SKM-1 (cell line): Measurements from ENCODE around the gene KIFC1.

Experiments used
- DNase-seq: peaks from one replicate; lab custom pipeline; 2025; ENCODE audit not compliant: unreplicated experiment; lab: John Stamatoyannopoulos, UW

The KIFC1 gene

DNA sequence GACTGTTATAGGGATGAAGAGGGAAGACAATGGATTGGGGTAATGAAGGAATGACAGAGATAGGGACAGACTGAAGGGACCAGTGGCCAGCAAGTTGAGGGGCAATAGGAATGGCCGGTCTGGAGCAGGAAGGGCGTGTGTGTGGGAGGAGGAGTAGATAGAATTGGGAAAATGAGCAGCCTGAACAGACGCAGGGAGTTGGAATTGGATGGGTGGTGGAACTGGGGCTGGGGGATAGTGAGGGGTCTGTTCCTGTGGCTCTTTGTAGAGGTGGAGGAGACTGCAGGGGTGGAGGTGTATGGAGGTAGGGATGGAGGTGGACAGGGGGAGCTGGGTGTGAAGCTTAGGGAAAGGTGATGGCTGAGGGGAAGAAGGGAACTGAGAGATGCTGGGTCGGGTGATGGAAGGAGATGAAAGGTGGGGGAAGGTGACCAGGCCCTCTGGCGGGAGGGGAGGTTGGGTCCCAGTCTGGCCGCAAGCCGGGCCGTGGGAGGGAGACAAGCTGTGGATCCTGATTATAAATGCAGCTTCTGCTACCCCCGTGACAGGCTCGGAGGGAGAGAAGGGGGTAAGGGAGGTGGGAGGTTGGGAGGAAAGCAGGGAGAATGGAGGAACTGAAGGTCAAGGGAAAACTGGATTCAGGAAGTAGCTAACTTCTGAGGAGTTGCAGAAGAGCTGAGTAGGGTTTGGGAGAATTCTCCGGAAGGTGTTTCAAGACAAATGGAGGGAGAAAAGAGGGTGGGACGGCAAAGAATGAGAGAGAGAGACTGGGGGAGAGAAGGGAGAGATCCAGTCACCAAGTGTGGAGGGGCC is 33.4 kb downstream of the KIFC1 start:
- DNase-seq: no peak

DNA sequence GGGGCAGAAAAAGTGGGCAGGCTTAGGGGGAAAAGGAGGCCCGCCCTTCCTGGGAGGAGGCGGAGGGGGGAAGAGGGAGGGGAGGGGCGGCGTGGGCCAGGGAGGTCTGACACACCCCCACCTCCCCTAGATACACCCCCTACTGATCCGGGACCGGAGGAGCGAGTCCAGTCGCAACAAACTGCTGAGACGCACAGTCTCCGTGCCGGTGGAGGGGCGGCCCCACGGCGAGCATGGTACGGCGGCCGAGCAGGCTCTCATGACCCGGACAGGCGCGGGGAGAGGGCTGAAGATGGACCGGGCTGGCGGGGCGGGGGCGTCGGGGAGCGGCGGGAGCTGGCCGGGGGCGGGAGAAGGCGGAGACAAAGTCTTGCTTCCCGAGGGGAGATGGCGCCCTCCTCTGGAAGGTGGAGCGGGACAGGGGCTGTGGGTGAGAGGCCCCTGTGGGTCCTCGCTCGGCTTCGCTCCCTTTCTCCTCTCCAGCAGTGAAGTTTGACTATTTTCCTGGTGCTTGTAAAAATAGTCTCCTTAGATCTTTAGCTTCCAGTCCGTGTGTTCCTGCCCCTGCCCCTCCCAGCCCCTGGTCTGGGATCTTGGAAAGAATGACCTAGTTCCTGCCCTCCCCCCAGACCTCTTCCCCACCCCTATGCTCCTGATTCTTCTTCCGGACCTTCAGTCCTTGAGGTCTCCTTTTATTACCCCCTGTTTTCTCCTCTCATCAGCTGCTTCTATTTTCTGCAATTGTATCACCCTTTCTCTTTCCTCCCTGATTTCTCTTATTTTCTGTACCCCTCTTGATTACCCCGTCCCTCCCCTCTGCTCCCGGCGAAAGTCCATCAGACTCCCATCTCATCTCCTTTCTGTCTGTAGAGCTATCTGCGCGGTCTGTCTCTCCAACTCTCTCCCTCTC is 34.3 kb downstream of the KIFC1 start:
- DNase-seq: peak; percentile 66

DNA sequence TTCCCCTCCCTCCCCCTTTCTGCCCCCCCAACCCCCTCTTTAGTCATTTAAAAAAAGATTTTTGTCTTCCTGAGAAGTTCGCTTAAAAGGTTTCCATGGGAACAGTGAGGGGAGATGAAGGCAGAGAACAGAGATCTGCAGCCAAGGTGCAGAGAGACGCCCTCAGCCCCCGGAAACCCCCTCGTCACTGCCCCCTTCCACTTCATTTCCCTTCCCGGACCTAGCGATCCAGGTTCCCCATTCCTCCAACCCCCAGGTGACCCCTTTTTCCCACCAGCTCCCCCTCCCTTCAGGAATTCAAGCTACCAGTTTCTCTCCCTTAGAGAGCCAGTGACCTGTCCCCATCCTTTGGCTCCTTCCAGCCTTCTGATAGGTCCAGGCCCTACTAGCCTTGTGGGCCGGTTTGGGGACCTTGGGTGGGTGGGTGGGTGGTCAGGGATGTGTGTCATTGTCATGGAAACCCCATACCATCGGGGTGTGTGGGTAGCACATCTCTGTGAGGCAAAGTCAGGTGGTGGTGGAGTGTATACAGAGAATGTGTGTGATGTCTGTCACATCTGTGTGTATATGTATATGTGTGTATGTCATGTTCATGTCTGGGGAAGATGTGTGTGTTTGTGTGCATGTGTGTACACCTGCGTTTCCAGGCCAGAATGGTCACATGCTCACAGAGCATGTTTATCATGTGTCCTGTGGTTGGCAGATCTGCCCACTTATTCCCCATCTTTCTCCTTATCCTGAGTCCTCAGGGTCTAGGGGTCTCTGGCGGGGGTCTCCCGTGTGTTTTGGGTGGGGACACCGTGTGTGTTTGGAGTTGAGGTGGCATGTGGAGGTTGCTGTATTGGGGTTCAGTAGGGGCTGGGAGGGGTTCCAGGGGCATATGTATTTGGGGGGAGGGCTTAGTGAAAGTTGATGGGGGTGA is 35.2 kb downstream of the KIFC1 start:
- DNase-seq: no peak

DNA sequence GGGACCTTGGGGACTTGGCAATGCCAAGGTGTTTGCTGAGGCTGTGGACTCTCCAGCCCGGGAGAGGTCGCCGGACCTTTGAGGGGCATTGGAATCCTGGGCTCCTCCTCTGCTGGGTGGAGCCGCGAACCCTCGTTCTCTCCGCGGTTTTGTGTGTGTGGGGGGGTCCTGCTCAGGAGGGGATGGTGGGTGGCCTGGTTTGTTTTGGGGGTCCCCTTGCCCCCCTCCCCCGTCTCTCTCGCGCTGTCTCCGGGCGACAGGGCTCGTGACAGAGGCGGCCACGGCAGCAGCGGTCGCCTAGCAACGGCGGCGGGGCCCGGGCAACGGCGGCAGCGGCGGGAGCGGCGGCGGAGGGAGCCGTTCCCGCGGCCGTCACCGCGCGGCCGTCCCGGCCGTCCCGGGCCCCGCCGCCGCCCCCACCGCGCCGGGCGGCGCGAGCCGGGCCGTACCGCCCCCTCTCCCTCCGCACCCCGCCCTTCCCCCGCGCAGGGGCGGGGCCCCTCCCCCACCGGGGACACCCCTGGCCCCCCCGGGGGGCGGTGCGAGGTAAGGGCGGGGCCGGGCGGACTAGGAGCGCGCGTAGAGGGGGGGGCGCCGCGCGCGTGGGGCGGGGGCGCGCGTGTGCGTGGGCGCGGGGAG is 36.1 kb downstream of the KIFC1 start:
- DNase-seq: no peak

DNA sequence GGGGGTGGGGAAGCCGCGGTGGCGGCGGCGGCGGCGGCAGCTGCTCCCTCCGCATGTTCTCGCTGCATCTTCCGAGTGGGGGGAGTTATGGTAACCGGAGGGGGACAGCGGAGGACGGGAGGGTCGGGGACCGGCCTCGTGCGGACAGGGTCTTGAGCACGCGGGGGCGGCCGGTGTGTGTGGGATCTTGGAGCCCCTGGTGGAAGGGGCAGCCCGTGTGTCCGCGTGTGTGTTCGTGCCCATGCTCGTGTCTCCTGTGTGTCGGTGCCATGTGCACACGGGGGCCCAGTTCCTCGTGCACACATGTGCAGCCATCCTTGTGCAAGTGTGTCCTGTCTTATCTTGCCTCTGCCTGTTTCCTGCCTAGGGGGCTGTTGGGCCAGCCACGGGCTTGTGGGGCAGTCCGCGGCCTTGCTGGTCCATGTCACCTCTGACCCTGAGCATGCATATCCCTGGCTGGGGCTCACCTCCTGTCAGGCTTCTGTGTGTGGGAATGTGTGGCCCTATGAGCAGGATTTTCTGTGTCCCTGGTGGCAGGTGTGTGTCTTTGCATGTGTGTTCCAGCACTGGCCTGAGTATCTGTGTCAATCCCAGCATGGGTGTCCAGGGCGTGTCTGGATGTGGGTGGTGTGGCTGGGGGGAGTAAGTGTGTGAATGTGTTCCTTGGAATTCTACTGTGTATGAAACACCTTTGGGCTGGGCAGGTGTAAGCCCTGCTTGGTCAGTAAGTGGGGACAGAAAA is 36.8 kb downstream of the KIFC1 start:
- DNase-seq: peak; percentile 50

DNA sequence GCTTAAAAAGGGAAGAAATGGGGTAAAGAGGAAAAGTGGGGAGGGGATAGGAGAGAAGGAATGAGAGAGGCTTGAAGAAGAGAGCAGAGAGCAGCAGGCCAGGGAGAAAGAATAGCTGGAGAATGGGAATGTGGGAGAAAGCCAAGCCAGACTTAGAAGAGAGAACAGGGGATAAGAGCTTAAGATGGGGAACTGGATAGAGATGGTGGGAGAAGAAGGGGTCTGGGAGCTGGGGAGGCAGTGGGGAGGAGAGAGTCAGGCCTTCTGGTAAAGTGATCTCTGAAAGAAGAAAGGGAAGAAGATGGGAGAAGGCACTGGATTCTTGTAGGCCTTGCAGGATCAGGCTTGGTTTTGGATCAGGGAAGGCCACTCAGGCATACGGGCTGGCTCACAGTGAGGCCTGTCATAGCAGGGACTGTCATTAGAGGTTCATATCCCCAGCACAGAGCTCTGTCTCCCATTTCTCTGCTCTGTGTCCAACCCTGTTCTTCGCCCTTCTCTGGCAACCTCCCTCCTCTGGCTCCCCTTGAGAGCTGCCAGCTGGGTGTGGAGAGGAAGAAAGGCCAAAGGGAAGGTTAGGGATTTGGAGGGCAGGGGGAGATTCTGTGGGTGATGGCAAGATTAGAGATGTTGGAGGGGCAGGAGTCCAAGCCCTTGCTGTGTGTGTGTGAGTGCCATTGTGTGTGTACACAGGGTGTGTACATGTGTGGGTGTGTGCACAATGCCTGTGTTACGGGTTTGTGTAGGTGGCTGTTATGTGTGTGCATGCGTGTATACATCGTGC is 37.5 kb downstream of the KIFC1 start:
- no peak for DNase-seq

DNA sequence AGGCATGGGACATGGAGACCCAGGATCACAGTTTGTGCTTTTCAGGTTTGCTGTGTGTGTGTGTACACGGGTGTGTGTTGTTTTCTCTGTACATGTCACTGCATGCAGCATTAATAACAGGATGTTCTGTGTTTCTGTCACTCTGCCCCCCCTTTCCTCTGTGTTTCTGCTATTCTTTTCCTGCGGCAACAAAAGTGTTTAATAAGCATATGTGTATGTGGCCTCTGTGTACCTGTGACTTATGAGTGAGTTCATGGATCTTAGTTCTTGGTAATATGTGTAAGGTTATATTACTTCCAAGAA is 38.1 kb downstream of the KIFC1 start:
- DNase-seq: no peak

DNA sequence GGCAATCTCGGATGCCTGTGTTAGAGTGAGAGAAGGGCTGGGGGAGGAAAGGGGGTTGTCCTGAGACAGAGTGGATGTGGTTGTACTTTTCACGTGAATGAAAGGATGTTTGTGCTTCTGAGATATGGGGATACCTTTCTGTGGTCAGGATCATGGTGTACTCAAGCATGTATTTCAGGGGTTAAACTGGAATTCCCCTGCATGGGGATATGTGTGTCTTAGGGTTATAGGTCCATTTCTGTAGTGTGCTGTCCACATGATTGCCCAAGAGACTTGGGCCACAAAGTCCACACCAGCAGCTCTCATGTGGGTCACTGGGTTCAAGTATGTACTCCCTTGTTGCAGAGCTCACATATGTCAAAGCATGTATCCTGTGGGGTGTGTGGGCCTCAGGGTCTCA is 38.7 kb downstream of the KIFC1 start:
- DNase-seq: no peak

DNA sequence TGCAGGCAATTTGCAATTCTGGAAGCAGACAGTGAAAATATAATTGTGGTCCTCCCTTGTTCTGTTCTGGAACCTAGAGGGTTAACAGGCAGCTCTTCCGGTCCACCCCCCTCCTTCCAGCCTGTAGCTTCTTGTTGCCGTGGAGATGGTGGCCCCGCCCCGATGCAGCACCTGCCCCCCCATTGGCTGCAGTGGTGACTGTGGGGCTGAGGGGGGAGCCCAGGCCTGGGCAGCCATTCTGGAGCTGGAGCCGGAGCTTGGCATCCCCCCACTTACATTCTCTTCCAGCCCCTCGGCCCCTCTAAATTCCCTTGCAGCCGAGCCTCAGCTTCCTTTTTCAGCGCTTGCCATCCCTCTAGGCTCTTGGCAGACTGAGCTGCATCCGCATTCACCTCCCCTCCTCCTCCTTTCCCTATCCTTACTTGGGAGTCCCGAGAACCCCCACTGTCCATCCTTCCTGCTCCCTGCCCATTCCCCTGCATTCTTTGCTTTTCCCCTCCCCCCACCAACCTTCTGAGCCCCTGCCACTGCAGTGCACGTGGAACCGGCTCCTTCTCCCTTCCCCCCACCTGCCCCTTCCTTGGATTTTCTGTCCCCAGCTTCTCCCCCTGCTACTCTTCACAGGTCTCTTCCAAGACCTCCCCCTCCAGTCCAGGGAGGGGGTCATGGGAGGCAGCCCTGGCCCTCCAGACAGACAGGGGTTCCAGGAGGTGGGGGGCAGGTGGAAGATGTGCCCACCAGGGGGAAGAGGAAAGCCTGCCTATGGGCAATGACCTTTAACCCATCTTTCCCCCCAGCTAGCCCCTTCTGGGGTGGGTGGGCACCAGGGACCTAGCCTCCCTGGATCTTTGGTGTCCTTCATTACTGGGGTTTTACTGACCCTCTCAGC is 39.6 kb downstream of the KIFC1 start:
- DNase-seq: no peak

DNA sequence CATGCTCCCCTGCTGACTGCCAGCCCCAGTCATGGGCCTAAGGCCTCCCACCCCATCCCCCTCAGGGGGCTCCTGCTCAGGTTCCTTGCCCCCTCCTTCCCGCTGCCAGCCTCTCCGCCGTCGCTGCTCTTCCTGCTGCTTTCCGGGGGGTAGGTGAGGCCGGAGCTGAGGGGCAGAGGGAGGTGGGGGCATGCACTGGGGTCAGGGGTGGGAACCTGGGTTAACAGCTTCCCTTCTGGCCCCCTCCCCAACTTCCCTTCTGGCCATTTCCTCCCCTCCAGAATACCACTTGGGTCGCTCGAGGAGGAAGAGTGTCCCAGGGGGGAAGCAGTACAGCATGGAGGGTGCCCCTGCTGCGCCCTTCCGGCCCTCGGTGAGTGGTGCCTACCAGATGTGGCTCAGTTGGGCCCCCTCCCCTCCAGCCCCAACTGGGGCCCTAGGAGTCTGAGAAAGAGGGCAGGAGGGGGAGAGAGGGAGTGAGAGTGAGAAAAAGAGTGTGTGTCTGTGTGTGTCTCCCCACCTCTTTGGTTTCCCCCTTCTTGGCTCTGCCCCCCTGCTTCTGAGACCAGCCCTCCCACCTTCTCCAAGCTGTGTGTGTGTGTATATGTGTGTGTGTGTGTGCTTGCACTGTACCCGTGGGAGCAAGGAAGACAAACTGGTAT is 40.4 kb downstream of the KIFC1 start:
- no peak for DNase-seq

DNA sequence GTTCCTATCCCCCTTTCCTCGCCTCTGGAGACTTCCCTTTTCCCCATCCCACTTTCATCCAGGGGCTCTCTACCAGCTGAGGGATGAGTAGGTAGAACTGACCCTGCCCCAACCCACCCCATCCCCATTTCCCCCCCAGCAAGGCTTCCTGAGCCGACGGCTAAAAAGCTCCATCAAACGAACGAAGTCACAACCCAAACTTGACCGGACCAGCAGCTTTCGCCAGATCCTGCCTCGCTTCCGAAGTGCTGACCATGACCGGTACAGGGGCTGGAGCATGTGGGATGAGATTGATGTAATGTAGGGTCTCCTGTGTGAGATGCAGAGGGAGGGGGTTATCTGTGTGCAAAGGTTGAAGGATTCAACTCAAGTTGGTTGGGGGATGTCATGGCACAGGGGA is 40.9 kb downstream of the KIFC1 start:
- no peak for DNase-seq

DNA sequence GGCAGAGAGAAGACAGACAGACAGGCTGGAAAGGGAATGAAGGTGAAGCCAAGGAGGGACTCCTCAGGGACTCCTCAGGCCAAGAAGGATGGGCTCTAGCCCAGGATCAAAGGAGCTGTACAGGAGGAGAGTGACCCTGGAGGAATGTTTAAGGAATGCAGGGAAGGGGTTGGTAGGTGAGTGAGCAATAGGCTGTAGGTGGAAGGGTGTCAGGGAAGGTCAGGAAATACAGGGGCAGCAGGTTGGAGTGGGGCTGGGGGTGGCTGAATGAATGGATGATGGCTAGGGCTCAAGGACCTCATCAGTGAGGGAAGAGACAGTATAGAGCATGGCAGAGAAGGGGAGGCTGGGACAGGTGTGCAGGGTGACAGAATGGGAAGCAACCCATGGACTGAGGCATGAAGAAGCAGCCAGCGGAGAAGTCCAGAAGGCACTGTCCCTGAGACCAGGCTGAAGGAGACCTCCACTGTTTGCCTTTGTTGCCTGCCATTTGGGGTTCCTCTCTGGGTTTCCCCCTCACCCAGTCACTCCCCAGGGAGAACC is 41.4 kb downstream of the KIFC1 start:
- no peak for DNase-seq

DNA sequence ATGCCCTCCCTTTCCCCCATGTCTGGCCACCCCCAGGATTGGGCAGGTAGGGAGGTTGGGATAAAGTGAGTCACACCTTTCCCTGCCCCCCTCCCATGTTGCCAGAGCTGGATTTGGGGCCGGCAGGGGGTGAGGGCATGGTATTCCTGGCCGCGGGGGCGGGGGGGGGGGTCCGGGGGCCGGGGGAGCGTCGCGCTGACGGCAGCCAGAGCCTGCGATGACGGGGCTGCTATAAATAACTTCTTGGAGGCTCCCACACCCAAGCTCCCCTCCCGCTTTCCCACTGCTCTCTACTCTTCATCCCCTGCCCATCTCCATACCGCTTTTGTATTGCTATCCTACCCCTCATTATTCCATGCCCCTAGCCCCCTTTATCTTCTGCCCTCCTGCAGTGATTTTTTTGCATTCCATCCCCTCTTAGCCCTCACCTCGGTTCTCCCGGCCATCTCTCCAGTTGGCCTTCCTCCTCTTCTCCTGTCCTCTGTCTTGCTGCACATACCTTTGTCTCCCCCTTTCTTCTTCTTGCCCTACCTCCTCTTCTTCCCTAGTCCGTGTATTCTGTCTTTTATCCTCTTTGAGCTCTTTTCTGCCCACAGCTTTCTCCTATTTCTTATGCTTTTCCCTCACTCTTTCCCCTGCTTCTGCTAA is 42.0 kb downstream of the KIFC1 start:
- no peak for DNase-seq

DNA sequence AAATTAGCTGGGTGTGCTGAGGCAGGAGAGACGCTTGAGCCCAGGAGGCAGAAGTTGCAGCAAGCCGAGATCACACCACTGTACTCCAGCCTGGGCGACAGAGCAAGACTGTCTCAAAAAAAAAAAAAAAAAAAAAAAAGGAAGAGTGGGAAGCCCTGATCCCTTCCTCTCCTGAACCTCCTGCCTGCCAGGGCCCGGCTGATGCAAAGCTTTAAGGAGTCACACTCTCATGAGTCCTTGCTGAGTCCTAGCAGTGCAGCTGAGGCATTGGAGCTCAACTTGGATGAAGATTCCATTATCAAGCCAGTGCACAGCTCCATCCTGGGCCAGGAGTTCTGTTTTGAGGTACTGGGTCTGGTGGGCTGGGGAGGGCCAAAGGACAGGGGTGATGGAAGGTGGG is 43.3 kb downstream of the KIFC1 start:
- no peak for DNase-seq

DNA sequence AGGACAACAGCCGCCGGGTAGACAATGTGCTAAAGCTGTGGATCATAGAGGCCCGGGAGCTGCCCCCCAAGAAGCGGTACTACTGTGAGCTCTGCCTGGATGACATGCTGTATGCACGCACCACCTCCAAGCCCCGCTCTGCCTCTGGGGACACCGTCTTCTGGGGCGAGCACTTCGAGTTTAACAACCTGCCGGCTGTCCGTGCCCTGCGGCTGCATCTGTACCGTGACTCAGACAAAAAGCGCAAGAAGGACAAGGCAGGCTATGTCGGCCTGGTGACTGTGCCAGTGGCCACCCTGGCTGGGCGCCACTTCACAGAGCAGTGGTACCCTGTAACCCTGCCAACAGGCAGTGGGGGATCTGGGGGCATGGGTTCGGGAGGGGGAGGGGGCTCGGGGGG is 46.0 kb downstream of the KIFC1 start:
- no peak for DNase-seq

DNA sequence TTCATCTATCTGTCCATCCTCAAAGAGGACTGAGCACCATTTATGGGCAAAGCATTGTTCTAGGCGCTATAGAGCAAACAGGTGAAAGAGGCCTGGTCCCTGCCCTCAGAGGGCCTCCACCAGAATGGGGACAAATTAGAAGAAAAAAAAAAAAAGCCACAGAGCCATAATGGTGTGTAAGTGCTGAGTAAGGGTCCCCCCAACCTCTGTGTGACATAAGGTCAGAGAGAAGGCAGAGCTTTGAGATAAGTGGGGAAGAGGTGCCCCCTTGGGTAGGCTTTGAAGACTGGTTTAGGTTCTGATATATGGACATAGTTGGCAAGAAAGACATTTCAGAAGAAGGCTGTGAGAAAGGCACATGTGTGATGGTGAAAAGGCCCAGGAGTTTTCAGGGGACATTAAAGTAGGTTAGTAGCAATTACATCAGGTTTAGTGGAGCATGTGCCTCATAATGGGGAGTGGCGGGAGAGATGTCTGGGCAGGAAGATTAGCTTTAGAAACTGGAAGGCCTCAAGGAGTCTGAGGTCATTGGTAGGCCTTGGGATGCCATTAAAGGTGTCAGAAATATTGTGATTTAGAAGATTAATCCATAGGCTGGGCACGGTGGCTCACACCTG is 47.5 kb downstream of the KIFC1 start:
- no peak for DNase-seq
